ENCODE data around the gene PPM1D. TPM values are rescaled to one million over a fixed set of nuclear protein-coding genes. Genes with fewer than 3 reads are reported as not detected.

Gene PPM1D
- total RNA-seq, 5 donors from 2014 or later (not counting 1 experiment from before 2014, with no cell fraction given) = 17.0 to 22.5 (median 19.6) TPM

- Histone ChIP-seq H3K4me3 (ENCODE audit: control insufficient read depth in 1 of 2, extremely low read depth in 1 of 2, low read length in 1 of 2) (no peak overlapping the region), H3K4me1 (ENCODE audit: control insufficient read depth in 1 of 2, extremely low read depth in 1 of 2, insufficient read depth in 2 of 2, low read length in 2 of 2) (no peaks in the 10 kb centered on the region), H3K27me3 (replicated peaks in 1 of 2; ENCODE audit: control insufficient read depth in 2 of 2, extremely low read depth in 1 of 2, insufficient read depth in 2 of 2, low read length in 1 of 2) (peaks cover 0 to 12% of the 10 kb centered on the region in 2 experiments), H3K27ac (ENCODE audit: low read length) (no peak overlapping the region), H3K36me3 (ENCODE audit: control insufficient read depth in 2 of 2, extremely low read depth in 1 of 2, insufficient read depth in 1 of 2, low read length in 1 of 2) (peaks cover 0 to 5% of the 10 kb centered on the region in 2 donors), H3K9me3 (no peaks in the 10 kb centered on the region)
- no peak overlapping the region for H3K4me3 Mint-ChIP-seq
- 92% methylated on average over 20 of the region's 26 CpGs for WGBS (ENCODE audit: insufficient coverage)
- peaks cover 14% of the 10 kb centered on the region for H3K36me3 Mint-ChIP-seq
- ATAC-seq (replicated peaks in 1 of 4) (no peak), DNase-seq (no peak)
- no peaks in the 10 kb centered on the region for H3K4me1 Mint-ChIP-seq
- ChIA-PET CTCF (no interaction called here), POLR2A (no interaction called here)
- H3K27me3 Mint-ChIP-seq = no peaks in the 10 kb centered on the region
- no peak overlapping the region for H3K27ac Mint-ChIP-seq
- H3K9me3 Mint-ChIP-seq = peaks cover 3 to 17% (median 17%) of the 10 kb centered on the region in 3 donors
Observed at GRCh38 chr17:60559995-60560859, 39.8 kb upstream of the PPM1D start.

- ChIA-PET CTCF (no interaction called here), POLR2A (no interaction called here)
Observed at GRCh38 chr17:60560860-60561257, 39.1 kb upstream of the PPM1D start.

DNA sequence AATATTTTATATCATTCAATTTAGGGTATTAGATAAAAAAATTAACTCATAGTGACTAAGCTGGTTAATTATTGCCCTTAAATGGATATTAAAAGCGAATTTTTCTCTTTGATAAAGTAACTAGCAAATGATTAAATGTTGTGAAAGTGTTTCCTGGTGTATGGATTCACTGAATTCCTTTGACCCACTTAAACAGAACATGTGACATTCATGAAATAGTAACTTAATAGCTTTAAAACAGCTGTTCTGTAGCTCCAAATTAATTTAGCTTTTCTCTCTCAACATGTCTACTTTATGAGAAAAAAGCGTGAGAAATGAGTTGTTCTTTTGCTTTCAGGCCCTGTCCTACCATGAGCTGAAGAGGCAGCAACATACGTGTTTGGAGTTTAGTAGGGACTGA is 37.6 kb upstream of the PPM1D start:
- Mint-ChIP-seq H3K4me1 (no peaks in the 10 kb centered on the region), H3K27ac (no peak overlapping the region), H3K27me3 (no peaks in the 10 kb centered on the region), H3K4me3 (no peak overlapping the region), H3K36me3 (peaks cover 11% of the 10 kb centered on the region), H3K9me3 (peaks cover 3 to 14% (median 13%) of the 10 kb centered on the region in 3 donors)
- Histone ChIP-seq H3K27me3 (replicated peaks in 1 of 2; ENCODE audit: control insufficient read depth in 2 of 2, extremely low read depth in 1 of 2, insufficient read depth in 2 of 2, low read length in 1 of 2) (peaks cover 0 to 5% of the 10 kb centered on the region in 2 experiments), H3K9me3 (no peaks in the 10 kb centered on the region), H3K27ac (ENCODE audit: low read length) (no peak overlapping the region), H3K4me3 (ENCODE audit: control insufficient read depth in 1 of 2, extremely low read depth in 1 of 2, low read length in 1 of 2) (no peak overlapping the region), H3K36me3 (ENCODE audit: control insufficient read depth in 2 of 2, extremely low read depth in 1 of 2, insufficient read depth in 1 of 2, low read length in 1 of 2) (peaks cover 0 to 4% of the 10 kb centered on the region in 2 donors), H3K4me1 (ENCODE audit: control insufficient read depth in 1 of 2, extremely low read depth in 1 of 2, insufficient read depth in 2 of 2, low read length in 2 of 2) (no peaks in the 10 kb centered on the region)
- POLR2A ChIA-PET = no interaction called here
- CTCF ChIA-PET = interaction anchor here in 1 of 2 donors (0.6 kb wide), 1 partner anchor 76 kb away, joined by 4 read pairs; no protein-coding TSS in a partner anchor
- ATAC-seq (replicated peaks in 1 of 4) (no peak), DNase-seq (no peak)
- no CpG with 5 or more reads among the region's 3 CpGs for WGBS (ENCODE audit: insufficient coverage)

More at GRCh38 chr17:60560860-60561257, 39.1 kb upstream of the PPM1D start:
- no peak for DNase-seq
- WGBS (ENCODE audit: insufficient coverage) = 83% methylated on average over 6 of the region's 11 CpGs
- H3K36me3 ChIP-seq (ENCODE audit: control insufficient read depth in 2 of 2, extremely low read depth in 1 of 2, insufficient read depth in 1 of 2, low read length in 1 of 2) = peaks cover 0 to 5% of the 10 kb centered on the region in 2 donors
- H3K9me3 ChIP-seq = no peaks in the 10 kb centered on the region
- no peak overlapping the region for H3K4me3 Mint-ChIP-seq
- ATAC-seq (replicated peaks in 1 of 4) = no peak
- peaks cover 0 to 12% of the 10 kb centered on the region in 2 experiments for H3K27me3 ChIP-seq (replicated peaks in 1 of 2; ENCODE audit: control insufficient read depth in 2 of 2, extremely low read depth in 1 of 2, insufficient read depth in 2 of 2, low read length in 1 of 2)
- no peaks in the 10 kb centered on the region for H3K27me3 Mint-ChIP-seq
- H3K4me1 Mint-ChIP-seq = no peaks in the 10 kb centered on the region
- H3K36me3 Mint-ChIP-seq = peaks cover 14% of the 10 kb centered on the region
- H3K27ac Mint-ChIP-seq = no peak overlapping the region
- H3K4me3 ChIP-seq (ENCODE audit: control insufficient read depth in 1 of 2, extremely low read depth in 1 of 2, low read length in 1 of 2) = no peak overlapping the region
- no peak overlapping the region for H3K27ac ChIP-seq (ENCODE audit: low read length)
- no peaks in the 10 kb centered on the region for H3K4me1 ChIP-seq (ENCODE audit: control insufficient read depth in 1 of 2, extremely low read depth in 1 of 2, insufficient read depth in 2 of 2, low read length in 2 of 2)
- peaks cover 3 to 17% (median 17%) of the 10 kb centered on the region in 3 donors for H3K9me3 Mint-ChIP-seq

GRCh38 chr17:60563743-60564142 is 36.2 kb upstream of the PPM1D start:
- no peaks in the 10 kb centered on the region for H3K36me3 ChIP-seq (ENCODE audit: control insufficient read depth in 2 of 2, extremely low read depth in 1 of 2, insufficient read depth in 1 of 2, low read length in 1 of 2)
- Mint-ChIP-seq H3K27ac (no peak overlapping the region), H3K9me3 (peaks cover under 1 to 2% (median 1%) of the 10 kb centered on the region in 3 donors), H3K4me3 (no peak overlapping the region), H3K36me3 (peaks cover under 1% of the 10 kb centered on the region), H3K4me1 (no peaks in the 10 kb centered on the region), H3K27me3 (no peaks in the 10 kb centered on the region)
- no peaks in the 10 kb centered on the region for H3K4me1 ChIP-seq (ENCODE audit: control insufficient read depth in 1 of 2, extremely low read depth in 1 of 2, insufficient read depth in 2 of 2, low read length in 2 of 2)
- H3K27ac ChIP-seq (ENCODE audit: low read length) = no peak overlapping the region
- WGBS (ENCODE audit: insufficient coverage) = no CpG with 5 or more reads among the region's 2 CpGs
- DNase-seq (no peak), ATAC-seq (replicated peaks in 1 of 4) (no peak)
- ChIA-PET CTCF (no interaction called here), POLR2A (interaction anchor here in 1 of 2 donors (0.7 kb wide), 1 partner anchor 948 kb away, joined by 4 read pairs; no protein-coding TSS in a partner anchor)
- H3K9me3 ChIP-seq = no peaks in the 10 kb centered on the region
- H3K4me3 ChIP-seq (ENCODE audit: control insufficient read depth in 1 of 2, extremely low read depth in 1 of 2, low read length in 1 of 2) = no peak overlapping the region
- H3K27me3 ChIP-seq (replicated peaks in 1 of 2; ENCODE audit: control insufficient read depth in 2 of 2, extremely low read depth in 1 of 2, insufficient read depth in 2 of 2, low read length in 1 of 2) = peaks cover 0 to 5% of the 10 kb centered on the region in 2 experiments

DNA sequence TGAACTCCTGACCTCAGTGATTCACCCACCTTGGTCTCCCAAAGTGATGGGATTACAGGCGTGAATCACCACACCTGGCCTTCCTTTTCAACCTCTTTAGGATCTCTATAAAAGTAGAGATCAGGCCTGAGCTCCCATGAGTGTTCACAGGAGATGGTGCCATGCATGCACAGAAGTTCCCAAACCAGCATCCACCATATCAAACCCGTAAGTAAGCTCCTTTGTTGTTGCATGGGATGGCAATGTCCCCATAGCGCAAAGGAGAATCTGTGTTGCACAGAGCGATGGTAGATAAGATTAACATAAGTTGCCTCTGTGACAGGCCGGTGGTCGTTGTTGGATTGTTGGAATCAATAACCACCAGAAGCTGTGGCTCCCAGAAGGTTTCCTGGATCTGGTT is 34.8 kb upstream of the PPM1D start:
- H3K4me1 ChIP-seq (ENCODE audit: control insufficient read depth in 1 of 2, extremely low read depth in 1 of 2, insufficient read depth in 2 of 2, low read length in 2 of 2) = no peaks in the 10 kb centered on the region
- WGBS (ENCODE audit: insufficient coverage) = 100% methylated on average over 4 of the region's 6 CpGs
- DNase-seq (no peak), ATAC-seq (replicated peaks in 1 of 4) (no peak)
- no peaks in the 10 kb centered on the region for H3K27me3 Mint-ChIP-seq
- H3K9me3 ChIP-seq = no peaks in the 10 kb centered on the region
- no peaks in the 10 kb centered on the region for H3K9me3 Mint-ChIP-seq
- no peaks in the 10 kb centered on the region for H3K4me1 Mint-ChIP-seq
- ChIA-PET POLR2A (interaction anchor here in 1 of 2 donors (0.6 kb wide), 1 partner anchor 109 kb away, joined by 3 read pairs; no protein-coding TSS in a partner anchor), CTCF (no interaction called here)
- no peaks in the 10 kb centered on the region for H3K36me3 ChIP-seq (ENCODE audit: control insufficient read depth in 2 of 2, extremely low read depth in 1 of 2, insufficient read depth in 1 of 2, low read length in 1 of 2)
- no peak overlapping the region for H3K4me3 ChIP-seq (ENCODE audit: control insufficient read depth in 1 of 2, extremely low read depth in 1 of 2, low read length in 1 of 2)
- H3K27ac ChIP-seq (ENCODE audit: low read length) = no peak overlapping the region
- H3K36me3 Mint-ChIP-seq = no peaks in the 10 kb centered on the region
- H3K4me3 Mint-ChIP-seq = no peak overlapping the region
- H3K27me3 ChIP-seq (replicated peaks in 1 of 2; ENCODE audit: control insufficient read depth in 2 of 2, extremely low read depth in 1 of 2, insufficient read depth in 2 of 2, low read length in 1 of 2) = peaks cover 0 to 6% of the 10 kb centered on the region in 2 experiments
- no peak overlapping the region for H3K27ac Mint-ChIP-seq

- H3K9me3 ChIP-seq = no peaks in the 10 kb centered on the region
- Mint-ChIP-seq H3K27me3 (peaks cover 0 to 6% of the 10 kb centered on the region in 2 donors), H3K4me1 (peaks cover 8 to 9% (median 8%) of the 10 kb centered on the region in 3 donors), H3K27ac (no peak overlapping the region), H3K36me3 (no peaks in the 10 kb centered on the region), H3K9me3 (no peaks in the 10 kb centered on the region), H3K4me3 (no peak overlapping the region)
- H3K4me3 ChIP-seq (ENCODE audit: control insufficient read depth in 1 of 2, extremely low read depth in 1 of 2, low read length in 1 of 2) = no peak overlapping the region
- ATAC-seq (replicated peaks in 1 of 4) (no peak), DNase-seq (no peak)
- 70% methylated on average over 2 of the region's 2 CpGs for WGBS (ENCODE audit: insufficient coverage)
- POLR2A ChIA-PET = no interaction called here
- peaks cover 0 to 3% of the 10 kb centered on the region in 2 experiments for H3K27me3 ChIP-seq (replicated peaks in 1 of 2; ENCODE audit: control insufficient read depth in 2 of 2, extremely low read depth in 1 of 2, insufficient read depth in 2 of 2, low read length in 1 of 2)
- H3K27ac ChIP-seq (ENCODE audit: low read length) = no peak overlapping the region
- H3K4me1 ChIP-seq (ENCODE audit: control insufficient read depth in 1 of 2, extremely low read depth in 1 of 2, insufficient read depth in 2 of 2, low read length in 2 of 2) = no peaks in the 10 kb centered on the region
- CTCF ChIA-PET = interaction anchor here in 1 of 2 donors (0.6 to 0.7 kb wide), 2 partner anchors 10 to 18 kb away, joined by 3 read pairs; no protein-coding TSS in a partner anchor
- H3K36me3 ChIP-seq (ENCODE audit: control insufficient read depth in 2 of 2, extremely low read depth in 1 of 2, insufficient read depth in 1 of 2, low read length in 1 of 2) = no peaks in the 10 kb centered on the region
Observed at GRCh38 chr17:60573236-60574051, 26.5 kb upstream of the PPM1D start.
